Body of pancreas (tissue), 4 donors: ENCODE results near the gene F2. TPM values are rescaled to one million over a fixed set of nuclear protein-coding genes. Genes with fewer than 3 reads are reported as not detected.

Experiments used
- ATAC-seq: fragments of 150-250 bp; one replicate; pipeline ENCODE4 v1.9.1; 2016
- DNase-seq, 4 donors: peaks; one replicate each; pipeline ENCODE4 v3.0.0-alpha.2; 2019
- H3K27ac ChIP-seq, 4 donors: fragments of 200-600 bp; sonication (generic); 1 replicate in 3 of 4; 2 replicates in 1 of 4; pipeline versions ENCODE4 v1.5.1 to v1.6.1; 2016 to 2019; ENCODE audit warnings: mild to moderate bottlenecking in 1 of 4, mixed read lengths in 1 of 4, moderate library complexity in 1 of 4
- H3K27me3 ChIP-seq, 2 donors: fragments of 200-600 bp; sonication (generic); one replicate each; pipeline ENCODE4 v1.6.0; 2016; ENCODE audit warnings: mild to moderate bottlenecking in 1 of 2
- H3K36me3 ChIP-seq, 2 donors: fragments of 200-600 bp; sonication (generic); replicated peaks in 1 of 2; 2 replicates each; pipeline ENCODE4 v1.5.1; 2016; ENCODE audit warnings: low read depth in 2 of 2; ENCODE audit not compliant: insufficient read depth in 1 of 2
- H3K4me1 ChIP-seq: fragments of 200-600 bp; sonication (generic); one replicate; pipeline ENCODE4 v1.6.0; 2016
- H3K4me3 ChIP-seq, 2 donors: fragments of 200-600 bp; sonication (generic); 1 replicate in 1 of 2; 2 replicates in 1 of 2; pipeline ENCODE4 v1.5.1; 2016 to 2019
- H3K9me3 ChIP-seq, 3 donors: fragments of 200-600 bp; sonication (generic); 1 replicate in 2 of 3; 2 replicates in 1 of 3; pipeline ENCODE4 v1.5.1; 2016
- POLR2A ChIP-seq, 3 donors: fragments of 450-650 bp; IDR thresholded peaks; one replicate each; pipeline ENCODE4 v1.6.1; 2016; ENCODE audit warnings: antibody characterized with exemption in 3 of 3, mild to moderate bottlenecking in 2 of 3
- WGBS, 2 donors: methylation state at CpG; one replicate each; pipeline ENCODE4 v1.1.5; 2017; 5-methylcytosine and 5-hydroxymethylcytosine counted together
- intact Hi-C: fragments of 100-400 bp; cut with DNase I; formaldehyde crosslinking; loops from one replicate; pipeline ENCODE4 v1.15.1; 2023
- total RNA-seq, 2 donors: library from RNA; depleted of rRNA; stranded (reverse); fragments of >200 nt; gene quantifications; one replicate each; pipeline ENCODE4 v1.1.0, GENCODE V29; 2016
- TF ChIP-seq, protein P1 (sequence below), 7 experiments: fragments of 450-650 bp in 4 of 7; fragments of 200-600 bp in 3 of 7; sonication (generic) in 3 of 7; IDR thresholded peaks; one replicate each; pipeline ENCODE4 v1.5.1; 2016 to 2019; ENCODE audit warnings: antibody characterized with exemption in 7 of 7

F2 gene
- total RNA-seq, 2 donors from 2014 or later: not detected

DNA sequence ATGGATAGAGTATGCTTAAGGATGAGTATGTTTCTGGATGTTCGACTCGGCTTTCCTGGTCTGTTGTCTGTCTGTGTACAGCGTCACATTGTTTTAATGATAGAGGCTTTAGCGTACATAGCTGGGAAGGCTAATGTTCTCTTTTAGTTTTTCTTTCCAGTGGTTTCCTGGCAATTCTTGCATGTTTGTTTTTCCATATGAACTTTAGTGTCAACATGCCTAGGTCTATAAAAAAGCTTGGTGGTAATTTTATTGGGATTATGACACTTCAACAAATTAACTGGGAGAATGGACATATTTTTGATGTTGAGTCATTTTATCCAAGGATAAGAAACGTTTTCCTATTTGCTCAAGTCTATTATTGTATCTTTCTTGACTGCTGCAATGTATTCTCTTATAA is 17.6 kb downstream of the F2 start:
- intact Hi-C loops: no loop called here

GRCh38 chr11:46737699-46738098 is 18.7 kb downstream of the F2 start:
- Histone ChIP-seq H3K27me3 (no peaks in the 10 kb centered on the region), H3K9me3 (no peaks in the 10 kb centered on the region), H3K4me3 (no peak overlapping the region), H3K36me3 (peaks cover under 1 to 1% of the 10 kb centered on the region in 2 donors), H3K27ac (no peak overlapping the region), H3K4me1 (no peaks in the 10 kb centered on the region)
- intact Hi-C loops: no loop called here
- TF ChIP-seq POLR2A (IDR thresholded peaks at IDR 0.05): no peak
- TF ChIP-seq, protein P1, sequence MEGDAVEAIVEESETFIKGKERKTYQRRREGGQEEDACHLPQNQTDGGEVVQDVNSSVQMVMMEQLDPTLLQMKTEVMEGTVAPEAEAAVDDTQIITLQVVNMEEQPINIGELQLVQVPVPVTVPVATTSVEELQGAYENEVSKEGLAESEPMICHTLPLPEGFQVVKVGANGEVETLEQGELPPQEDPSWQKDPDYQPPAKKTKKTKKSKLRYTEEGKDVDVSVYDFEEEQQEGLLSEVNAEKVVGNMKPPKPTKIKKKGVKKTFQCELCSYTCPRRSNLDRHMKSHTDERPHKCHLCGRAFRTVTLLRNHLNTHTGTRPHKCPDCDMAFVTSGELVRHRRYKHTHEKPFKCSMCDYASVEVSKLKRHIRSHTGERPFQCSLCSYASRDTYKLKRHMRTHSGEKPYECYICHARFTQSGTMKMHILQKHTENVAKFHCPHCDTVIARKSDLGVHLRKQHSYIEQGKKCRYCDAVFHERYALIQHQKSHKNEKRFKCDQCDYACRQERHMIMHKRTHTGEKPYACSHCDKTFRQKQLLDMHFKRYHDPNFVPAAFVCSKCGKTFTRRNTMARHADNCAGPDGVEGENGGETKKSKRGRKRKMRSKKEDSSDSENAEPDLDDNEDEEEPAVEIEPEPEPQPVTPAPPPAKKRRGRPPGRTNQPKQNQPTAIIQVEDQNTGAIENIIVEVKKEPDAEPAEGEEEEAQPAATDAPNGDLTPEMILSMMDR (IDR thresholded peaks at IDR 0.05): no peak
- ATAC-seq (no peak), DNase-seq (no peak)
- WGBS, 2 donors: 88 to 95% methylated on average over 9 to 11 of the region's 11 CpGs

More for the DNA sequence above, 17.6 kb downstream of the F2 start:
- Histone ChIP-seq H3K36me3 (no peaks in the 10 kb centered on the region), H3K4me3 (no peak overlapping the region), H3K27ac (no peak overlapping the region), H3K4me1 (no peaks in the 10 kb centered on the region), H3K27me3 (no peaks in the 10 kb centered on the region), H3K9me3 (no peaks in the 10 kb centered on the region)
- TF ChIP-seq, protein P1 (IDR thresholded peaks at IDR 0.05): no peak
- no peak for TF ChIP-seq POLR2A (IDR thresholded peaks at IDR 0.05)
- WGBS, 2 donors: 26 to 41% methylated on average over 5 of the region's 5 CpGs
- DNase-seq: no peak
- ATAC-seq: no peak

DNA sequence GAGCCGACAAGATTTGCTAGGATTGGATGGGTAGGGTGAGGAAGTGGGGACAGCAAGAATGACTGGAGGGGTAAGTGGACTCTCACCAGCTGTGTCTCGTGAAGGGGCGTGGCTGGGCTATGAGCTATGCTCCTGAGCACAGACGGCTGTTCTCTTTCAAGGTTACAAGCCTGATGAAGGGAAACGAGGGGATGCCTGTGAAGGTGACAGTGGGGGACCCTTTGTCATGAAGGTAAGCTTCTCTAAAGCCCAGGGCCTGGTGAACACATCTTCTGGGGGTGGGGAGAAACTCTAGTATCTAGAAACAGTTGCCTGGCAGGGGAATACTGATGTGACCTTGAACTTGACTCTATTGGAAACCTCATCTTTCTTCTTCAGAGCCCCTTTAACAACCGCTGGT is 19.9 kb downstream of the F2 start:
- DNase-seq: no peak

DNA sequence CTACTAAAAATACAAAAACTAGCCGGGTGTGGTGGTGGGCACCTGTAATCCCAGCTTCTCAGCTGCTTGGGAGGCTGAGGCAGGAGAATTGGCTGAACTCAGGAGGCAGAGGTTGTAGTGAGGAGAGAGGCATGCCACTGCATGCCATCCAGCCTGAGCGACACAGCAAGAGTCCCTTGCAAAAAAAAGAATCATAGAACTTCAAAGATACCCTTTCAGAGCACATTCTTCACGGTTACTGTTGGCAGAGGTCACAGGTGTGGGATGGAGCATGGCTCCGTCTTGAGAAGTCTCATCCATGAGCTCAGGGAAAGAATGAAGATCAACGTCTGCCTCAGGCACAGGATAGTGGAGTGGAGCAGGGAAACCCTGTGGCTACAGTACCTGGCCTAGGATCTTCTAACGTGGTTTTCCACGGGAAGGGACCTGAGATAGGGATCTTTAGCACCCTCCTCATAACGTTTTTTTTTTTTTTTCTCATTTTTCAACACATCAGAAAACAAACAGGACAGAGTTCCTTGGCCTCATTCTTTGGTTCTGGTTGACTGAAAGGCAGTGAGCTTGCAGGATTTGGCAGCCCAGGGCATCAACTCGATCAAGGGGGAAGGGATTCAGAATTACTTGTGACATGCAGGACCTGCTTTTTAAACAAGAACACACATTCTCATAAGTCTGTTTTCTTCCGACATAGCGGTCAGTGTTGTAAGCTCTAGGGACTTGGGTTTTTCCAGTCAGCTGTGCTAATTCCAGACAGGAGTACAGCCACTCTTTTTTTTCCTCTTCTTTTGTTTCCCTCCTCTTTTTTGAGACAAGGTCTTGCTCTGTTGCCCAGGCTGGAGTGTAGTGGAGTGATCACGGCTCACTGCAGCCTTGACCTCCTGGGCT is 22.8 kb downstream of the F2 start:
- Histone ChIP-seq H3K36me3 (peaks cover 6 to 14% of the 10 kb centered on the region in 2 donors), H3K27me3 (no peaks in the 10 kb centered on the region), H3K9me3 (no peaks in the 10 kb centered on the region), H3K4me3 (no peak overlapping the region), H3K27ac (no peak overlapping the region), H3K4me1 (no peaks in the 10 kb centered on the region)
- TF ChIP-seq, protein P1 (IDR thresholded peaks at IDR 0.05): no peak
- TF ChIP-seq POLR2A (IDR thresholded peaks at IDR 0.05): no peak
- 76% methylated on average over 12 of the region's 12 CpGs for WGBS, 2 donors
- intact Hi-C loops: no loop called here
- ATAC-seq (no peak), DNase-seq (no peak)

More for the DNA sequence above, 19.9 kb downstream of the F2 start:
- H3K4me1 ChIP-seq: no peaks in the 10 kb centered on the region
- ATAC-seq: no peak
- no peak for TF ChIP-seq POLR2A (IDR thresholded peaks at IDR 0.05)
- TF ChIP-seq, protein P1 (IDR thresholded peaks at IDR 0.05): no peak
- peaks cover 6 to 8% of the 10 kb centered on the region in 2 donors for H3K36me3 ChIP-seq
- H3K27me3 ChIP-seq: no peaks in the 10 kb centered on the region
- intact Hi-C loops: no loop called here
- H3K4me3 ChIP-seq: no peak overlapping the region
- no peaks in the 10 kb centered on the region for H3K9me3 ChIP-seq
- no peak overlapping the region for H3K27ac ChIP-seq
- WGBS, 2 donors: 59 to 71% methylated on average over 6 of the region's 6 CpGs
